Measurements from ENCODE around the gene PAOX.

- TF ChIP-seq CTCF (conservative IDR thresholded peaks at IDR 0.05; ENCODE audit: low read depth, low read length) = no peak
- TF ChIP-seq, protein P1, sequence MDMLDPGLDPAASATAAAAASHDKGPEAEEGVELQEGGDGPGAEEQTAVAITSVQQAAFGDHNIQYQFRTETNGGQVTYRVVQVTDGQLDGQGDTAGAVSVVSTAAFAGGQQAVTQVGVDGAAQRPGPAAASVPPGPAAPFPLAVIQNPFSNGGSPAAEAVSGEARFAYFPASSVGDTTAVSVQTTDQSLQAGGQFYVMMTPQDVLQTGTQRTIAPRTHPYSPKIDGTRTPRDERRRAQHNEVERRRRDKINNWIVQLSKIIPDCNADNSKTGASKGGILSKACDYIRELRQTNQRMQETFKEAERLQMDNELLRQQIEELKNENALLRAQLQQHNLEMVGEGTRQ (IDR thresholded peaks at IDR 0.05; ENCODE audit: low read depth, low read length) = no peak
- TF ChIP-seq POLR2A (IDR thresholded peaks at IDR 0.05; ENCODE audit: low read depth, low read length) = no peak
- no peak for TF ChIP-seq RCOR1 (IDR thresholded peaks at IDR 0.05; ENCODE audit: insufficient replicate concordance, low read length)
- no peak for TF ChIP-seq MXI1 (IDR thresholded peaks at IDR 0.05; ENCODE audit: borderline replicate concordance, low read depth, low read length)
- TF ChIP-seq ELK1 (IDR thresholded peaks at IDR 0.05; ENCODE audit: borderline replicate concordance, low read depth, low read length) = no peak
- TF ChIP-seq SMC3 (IDR thresholded peaks at IDR 0.05; ENCODE audit: low read depth, low read length) = no peak
- TF ChIP-seq BHLHE40 (IDR thresholded peaks at IDR 0.05; ENCODE audit: low read depth, low read length) = no peak
- TF ChIP-seq CEBPB (IDR thresholded peaks at IDR 0.05; ENCODE audit: low read depth, low read length) = no peak
- TF ChIP-seq NFE2L2 (IDR thresholded peaks at IDR 0.05; ENCODE audit: low read depth, low read length) = no peak
- TF ChIP-seq MAZ (IDR thresholded peaks at IDR 0.05; ENCODE audit: borderline replicate concordance, low read depth, low read length) = no peak
Measured at GRCh38 chr10:133390597-133391248, 11.7 kb downstream of the PAOX start.
